ENCODE results near the gene ZER1. TPM values are rescaled to one million over a fixed set of nuclear protein-coding genes. Genes with fewer than 3 reads are reported as not detected.

Gene ZER1
- total RNA-seq, 4 donors from 2014 or later = 63.6 to 115 (median 105) TPM

- in situ Hi-C loops (cut with MboI; ENCODE audit: low sequenced_read_pairs in 4 of 4) = no loop called here
- no peak for TF ChIP-seq POLR2A (IDR thresholded peaks at IDR 0.05)
- TF ChIP-seq, protein P1, sequence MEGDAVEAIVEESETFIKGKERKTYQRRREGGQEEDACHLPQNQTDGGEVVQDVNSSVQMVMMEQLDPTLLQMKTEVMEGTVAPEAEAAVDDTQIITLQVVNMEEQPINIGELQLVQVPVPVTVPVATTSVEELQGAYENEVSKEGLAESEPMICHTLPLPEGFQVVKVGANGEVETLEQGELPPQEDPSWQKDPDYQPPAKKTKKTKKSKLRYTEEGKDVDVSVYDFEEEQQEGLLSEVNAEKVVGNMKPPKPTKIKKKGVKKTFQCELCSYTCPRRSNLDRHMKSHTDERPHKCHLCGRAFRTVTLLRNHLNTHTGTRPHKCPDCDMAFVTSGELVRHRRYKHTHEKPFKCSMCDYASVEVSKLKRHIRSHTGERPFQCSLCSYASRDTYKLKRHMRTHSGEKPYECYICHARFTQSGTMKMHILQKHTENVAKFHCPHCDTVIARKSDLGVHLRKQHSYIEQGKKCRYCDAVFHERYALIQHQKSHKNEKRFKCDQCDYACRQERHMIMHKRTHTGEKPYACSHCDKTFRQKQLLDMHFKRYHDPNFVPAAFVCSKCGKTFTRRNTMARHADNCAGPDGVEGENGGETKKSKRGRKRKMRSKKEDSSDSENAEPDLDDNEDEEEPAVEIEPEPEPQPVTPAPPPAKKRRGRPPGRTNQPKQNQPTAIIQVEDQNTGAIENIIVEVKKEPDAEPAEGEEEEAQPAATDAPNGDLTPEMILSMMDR (IDR thresholded peaks at IDR 0.05 in 4 of 5, conservative IDR thresholded peaks at IDR 0.05 in 1 of 5) = no peak
Observed at GRCh38 chr9:128757602-128758001, 14.1 kb downstream of the ZER1 start.

GRCh38 chr9:128753627-128754026 is 18.1 kb downstream of the ZER1 start:
- no peak overlapping the region for H3K27ac ChIP-seq
- H3K36me3 ChIP-seq = peaks cover 0 to 55% of the 10 kb centered on the region in 2 donors
- no peak for DNase-seq
- H3K4me1 ChIP-seq = no peaks in the 10 kb centered on the region
- no peaks in the 10 kb centered on the region for H3K9me3 ChIP-seq
- no peak for TF ChIP-seq POLR2A (IDR thresholded peaks at IDR 0.05)
- TF ChIP-seq, protein P1 (IDR thresholded peaks at IDR 0.05 in 4 of 5, conservative IDR thresholded peaks at IDR 0.05 in 1 of 5) = no peak
- ATAC-seq = no peak
- no peaks in the 10 kb centered on the region for H3K27me3 ChIP-seq
- in situ Hi-C loops (cut with MboI; ENCODE audit: low sequenced_read_pairs in 4 of 4) (no loop called here), intact Hi-C loops (cut with DNase I; ENCODE audit: low total_unique reads) (no loop called here)
- no peak overlapping the region for H3K4me3 ChIP-seq

More at GRCh38 chr9:128757602-128758001, 14.1 kb downstream of the ZER1 start:
- H3K9me3 ChIP-seq = no peaks in the 10 kb centered on the region
- peaks cover 5 to 9% of the 10 kb centered on the region in 2 donors for H3K4me1 ChIP-seq
- intact Hi-C loops (cut with DNase I; ENCODE audit: low total_unique reads) = no loop called here
- H3K4me3 ChIP-seq = no peak overlapping the region
- H3K27ac ChIP-seq = no peak overlapping the region
- H3K36me3 ChIP-seq = peaks cover 0 to 21% of the 10 kb centered on the region in 2 donors
- no peak for ATAC-seq
- DNase-seq = no peak
- no peaks in the 10 kb centered on the region for H3K27me3 ChIP-seq

DNA sequence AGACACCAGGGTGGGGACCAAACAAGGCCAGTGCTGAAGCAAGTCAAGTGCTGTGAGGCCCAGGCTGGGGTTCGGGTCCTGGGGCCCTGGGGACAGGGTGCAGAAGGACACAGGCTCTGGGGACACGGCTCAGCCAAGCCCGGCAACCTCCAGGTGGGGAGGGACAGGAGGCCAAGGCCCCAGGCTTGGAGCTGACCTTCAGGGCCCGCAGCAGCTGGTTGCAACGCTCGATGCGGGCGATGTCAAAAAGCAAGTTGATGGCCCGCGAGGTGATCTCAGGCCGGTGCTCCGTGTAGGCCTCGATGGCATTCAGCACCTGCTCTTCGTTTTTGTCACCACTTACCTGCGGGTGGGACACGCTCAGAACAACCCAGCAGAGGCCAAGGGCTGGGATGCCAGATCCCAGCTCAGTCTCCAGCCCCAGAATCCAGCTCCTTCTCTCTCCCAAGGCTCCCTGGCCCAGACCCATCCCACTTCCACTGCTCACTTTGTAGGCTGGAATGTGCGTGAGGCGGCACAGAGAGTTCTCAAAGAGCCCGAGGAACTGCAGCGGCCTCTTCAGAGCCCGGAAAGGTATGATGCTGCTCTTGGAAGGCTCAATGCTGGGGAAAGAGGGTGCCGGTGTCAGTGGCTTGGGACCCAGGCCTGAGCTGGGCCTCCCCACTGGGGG is 20.7 kb downstream of the ZER1 start:
- ATAC-seq = no peak
- TF ChIP-seq POLR2A (IDR thresholded peaks at IDR 0.05) = no peak
- TF ChIP-seq, protein P1 (IDR thresholded peaks at IDR 0.05 in 4 of 5, conservative IDR thresholded peaks at IDR 0.05 in 1 of 5) = no peak
- Histone ChIP-seq H3K36me3 (peaks cover 0 to 72% of the 10 kb centered on the region in 2 donors), H3K27me3 (no peaks in the 10 kb centered on the region), H3K9me3 (no peaks in the 10 kb centered on the region), H3K4me1 (no peaks in the 10 kb centered on the region), H3K4me3 (no peak overlapping the region), H3K27ac (no peak overlapping the region)
- DNase-seq = no peak
- in situ Hi-C loops (cut with MboI; ENCODE audit: low sequenced_read_pairs in 4 of 4) = no loop called here
- intact Hi-C loops (cut with DNase I; ENCODE audit: low total_unique reads) = no loop called here

GRCh38 chr9:128747241-128747640 is 24.5 kb downstream of the ZER1 start:
- H3K4me1 ChIP-seq = no peaks in the 10 kb centered on the region
- H3K36me3 ChIP-seq = peaks cover 0 to 54% of the 10 kb centered on the region in 2 donors
- TF ChIP-seq, protein P1 (IDR thresholded peaks at IDR 0.05 in 4 of 5, conservative IDR thresholded peaks at IDR 0.05 in 1 of 5) = no peak
- TF ChIP-seq POLR2A (IDR thresholded peaks at IDR 0.05) = no peak
- no peak overlapping the region for H3K27ac ChIP-seq
- in situ Hi-C loops (cut with MboI; ENCODE audit: low sequenced_read_pairs in 4 of 4) (no loop called here), intact Hi-C loops (cut with DNase I; ENCODE audit: low total_unique reads) (no loop called here)
- ATAC-seq (no peak), DNase-seq (no peak)
- H3K4me3 ChIP-seq = no peak overlapping the region
- H3K27me3 ChIP-seq = no peaks in the 10 kb centered on the region
- no peaks in the 10 kb centered on the region for H3K9me3 ChIP-seq

Data from gastrocnemius medialis (tissue), 4 donors.